Prostate gland (tissue), 2 donors: ENCODE data around the gene ALDH1A2. TPM values are rescaled to one million over a fixed set of nuclear protein-coding genes. Genes with fewer than 3 reads are reported as not detected.

Experiments
- DNase-seq: peaks from one replicate; pipeline ENCODE4 v3.0.0-alpha.2; 2019; ENCODE audit warnings: low spot score
- H3K27ac ChIP-seq, 2 donors: fragments of 200-600 bp; sonication (generic); 2 replicates each; pipeline ENCODE4 v1.5.1; 2017 to 2019
- H3K27me3 ChIP-seq: fragments of 200-600 bp; sonication (generic); replicated peaks from 2 replicates; pipeline ENCODE4 v1.5.1; 2019; ENCODE audit not compliant: insufficient read depth
- H3K36me3 ChIP-seq, 2 donors: fragments of 200-600 bp; sonication (generic); 1 replicate in 1 of 2; 2 replicates in 1 of 2; pipeline versions ENCODE4 v1.5.1 to v1.8.1; 2017 to 2019
- H3K4me1 ChIP-seq: fragments of 200-600 bp; sonication (generic); replicated peaks from 2 replicates; pipeline ENCODE4 v1.5.1; 2019
- H3K4me3 ChIP-seq, 2 donors: fragments of 200-600 bp; sonication (generic); 2 replicates each; pipeline ENCODE4 v1.5.1; 2017 to 2019
- H3K9me3 ChIP-seq: fragments of 200-600 bp; sonication (generic); 2 replicates; pipeline ENCODE4 v1.5.1; 2017
- POLR2A ChIP-seq: fragments of 450-650 bp; IDR thresholded peaks from one replicate; pipeline ENCODE4 v1.6.1; 2016; ENCODE audit warnings: antibody characterized with exemption, mild to moderate bottlenecking
- POLR2AphosphoS5 ChIP-seq: sonication (generic); formaldehyde crosslinking; IDR thresholded peaks from one replicate; pipeline ENCODE4 v1.6.1; 2017; ENCODE audit warnings: antibody characterized with exemption
- WGBS: methylation state at CpG from one replicate; pipeline ENCODE4 v1.1.5; 2018; 5-methylcytosine and 5-hydroxymethylcytosine counted together
- intact Hi-C: fragments of 100-400 bp; cut with DNase I; formaldehyde crosslinking; loops from one replicate; pipeline ENCODE4 v1.14.2; 2022
- total RNA-seq, 2 donors: library from RNA; depleted of rRNA; stranded (reverse); fragments of >200 nt; gene quantifications; one replicate each; pipeline ENCODE4 v1.1.0, GENCODE V29; 2016
- TF ChIP-seq, protein P1 (sequence below), 4 experiments: fragments of 200-600 bp in 2 of 4; fragments of 450-650 bp in 2 of 4; sonication (generic) in 2 of 4; IDR thresholded peaks; 1 replicate in 3 of 4; 2 replicates in 1 of 4; pipeline ENCODE4 v1.5.1; 2016 to 2019; ENCODE audit warnings: antibody characterized with exemption in 4 of 4, mild to moderate bottlenecking in 2 of 4, moderate library complexity in 2 of 4

The ALDH1A2 gene
- total RNA-seq, 2 donors from 2014 or later, result 8.2 to 65.0 TPM

DNA sequence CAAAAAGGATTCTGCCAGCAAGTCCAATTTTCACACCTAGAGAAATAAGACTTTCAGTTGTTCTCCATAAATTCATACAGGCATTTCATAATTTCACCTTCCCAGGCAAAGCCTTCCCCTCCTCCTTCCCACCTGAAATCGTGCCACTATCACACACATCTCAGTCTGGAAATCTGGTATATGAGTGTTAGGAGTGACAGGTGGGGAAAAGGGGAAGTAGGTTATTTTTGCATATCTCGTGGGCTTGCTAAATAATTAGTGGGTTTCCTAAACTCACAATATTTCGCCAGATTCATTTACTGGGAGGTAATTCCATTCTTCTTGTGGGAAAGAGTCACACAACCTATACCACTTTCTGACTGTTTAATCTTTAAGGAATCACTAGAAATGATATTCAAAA is 7.4 kb downstream of the ALDH1A2 start:
- H3K9me3 ChIP-seq, result no peaks in the 10 kb centered on the region
- intact Hi-C loops, result no loop called here
- no peak overlapping the region for H3K27ac ChIP-seq
- no peak for TF ChIP-seq POLR2AphosphoS5
- TF ChIP-seq, protein P1, sequence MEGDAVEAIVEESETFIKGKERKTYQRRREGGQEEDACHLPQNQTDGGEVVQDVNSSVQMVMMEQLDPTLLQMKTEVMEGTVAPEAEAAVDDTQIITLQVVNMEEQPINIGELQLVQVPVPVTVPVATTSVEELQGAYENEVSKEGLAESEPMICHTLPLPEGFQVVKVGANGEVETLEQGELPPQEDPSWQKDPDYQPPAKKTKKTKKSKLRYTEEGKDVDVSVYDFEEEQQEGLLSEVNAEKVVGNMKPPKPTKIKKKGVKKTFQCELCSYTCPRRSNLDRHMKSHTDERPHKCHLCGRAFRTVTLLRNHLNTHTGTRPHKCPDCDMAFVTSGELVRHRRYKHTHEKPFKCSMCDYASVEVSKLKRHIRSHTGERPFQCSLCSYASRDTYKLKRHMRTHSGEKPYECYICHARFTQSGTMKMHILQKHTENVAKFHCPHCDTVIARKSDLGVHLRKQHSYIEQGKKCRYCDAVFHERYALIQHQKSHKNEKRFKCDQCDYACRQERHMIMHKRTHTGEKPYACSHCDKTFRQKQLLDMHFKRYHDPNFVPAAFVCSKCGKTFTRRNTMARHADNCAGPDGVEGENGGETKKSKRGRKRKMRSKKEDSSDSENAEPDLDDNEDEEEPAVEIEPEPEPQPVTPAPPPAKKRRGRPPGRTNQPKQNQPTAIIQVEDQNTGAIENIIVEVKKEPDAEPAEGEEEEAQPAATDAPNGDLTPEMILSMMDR (IDR thresholded peaks at IDR 0.05), result no peak
- TF ChIP-seq POLR2A, result no peak
- H3K4me1 ChIP-seq, result no peaks in the 10 kb centered on the region
- H3K27me3 ChIP-seq, result no peaks in the 10 kb centered on the region
- H3K4me3 ChIP-seq, result no peak overlapping the region
- no peaks in the 10 kb centered on the region for H3K36me3 ChIP-seq
- DNase-seq, result no peak
- 72% methylated on average over 3 of the region's 3 CpGs for WGBS

DNA sequence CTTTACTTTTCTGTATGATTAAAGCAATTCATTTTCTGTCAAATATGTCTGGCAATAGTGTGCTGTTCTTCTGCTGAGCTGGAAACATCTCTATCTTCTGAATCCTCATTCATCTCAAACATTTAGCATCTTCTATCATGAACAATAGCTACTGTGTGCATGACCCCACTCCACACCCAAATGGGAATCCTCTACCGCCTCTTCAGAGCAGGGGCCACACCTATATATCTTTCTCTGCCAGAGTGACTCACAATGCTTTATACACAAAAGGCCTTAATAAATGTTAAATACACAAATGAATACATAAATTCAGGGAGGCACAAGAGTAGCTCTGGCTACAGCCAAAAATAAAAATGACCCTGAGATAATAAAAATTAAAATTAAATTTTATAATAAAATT is 8.0 kb downstream of the ALDH1A2 start:
- Histone ChIP-seq H3K9me3 (no peaks in the 10 kb centered on the region), H3K27ac (no peak overlapping the region), H3K27me3 (no peaks in the 10 kb centered on the region), H3K4me1 (no peaks in the 10 kb centered on the region), H3K36me3 (no peaks in the 10 kb centered on the region), H3K4me3 (no peak overlapping the region)
- DNase-seq, result no peak
- intact Hi-C loops, result no loop called here
- TF ChIP-seq, protein P1 (IDR thresholded peaks at IDR 0.05), result no peak
- TF ChIP-seq POLR2A (no peak), POLR2AphosphoS5 (no peak)
- 19% methylated on average over 1 of the region's 1 CpG for WGBS

DNA sequence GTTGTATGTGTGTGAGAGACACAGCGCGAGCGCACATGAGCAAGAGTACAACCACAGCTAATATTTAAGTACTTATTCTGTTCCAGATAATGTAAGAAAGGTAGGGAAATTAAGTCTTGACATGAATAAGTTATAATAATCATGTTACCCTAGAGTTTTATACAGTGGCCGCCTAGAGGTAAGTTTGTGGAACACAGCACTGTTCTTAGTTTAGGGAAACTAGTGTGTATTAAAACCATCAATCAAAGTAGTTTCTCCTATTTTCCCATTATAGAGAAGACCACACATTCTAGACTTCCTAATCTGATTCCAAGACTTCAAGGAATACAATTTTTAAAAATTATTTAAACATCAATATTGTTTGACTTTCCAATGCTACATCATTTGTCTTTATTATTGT is 9.5 kb downstream of the ALDH1A2 start:
- intact Hi-C loops, result no loop called here
- WGBS, result 92% methylated on average over 4 of the region's 4 CpGs

DNA sequence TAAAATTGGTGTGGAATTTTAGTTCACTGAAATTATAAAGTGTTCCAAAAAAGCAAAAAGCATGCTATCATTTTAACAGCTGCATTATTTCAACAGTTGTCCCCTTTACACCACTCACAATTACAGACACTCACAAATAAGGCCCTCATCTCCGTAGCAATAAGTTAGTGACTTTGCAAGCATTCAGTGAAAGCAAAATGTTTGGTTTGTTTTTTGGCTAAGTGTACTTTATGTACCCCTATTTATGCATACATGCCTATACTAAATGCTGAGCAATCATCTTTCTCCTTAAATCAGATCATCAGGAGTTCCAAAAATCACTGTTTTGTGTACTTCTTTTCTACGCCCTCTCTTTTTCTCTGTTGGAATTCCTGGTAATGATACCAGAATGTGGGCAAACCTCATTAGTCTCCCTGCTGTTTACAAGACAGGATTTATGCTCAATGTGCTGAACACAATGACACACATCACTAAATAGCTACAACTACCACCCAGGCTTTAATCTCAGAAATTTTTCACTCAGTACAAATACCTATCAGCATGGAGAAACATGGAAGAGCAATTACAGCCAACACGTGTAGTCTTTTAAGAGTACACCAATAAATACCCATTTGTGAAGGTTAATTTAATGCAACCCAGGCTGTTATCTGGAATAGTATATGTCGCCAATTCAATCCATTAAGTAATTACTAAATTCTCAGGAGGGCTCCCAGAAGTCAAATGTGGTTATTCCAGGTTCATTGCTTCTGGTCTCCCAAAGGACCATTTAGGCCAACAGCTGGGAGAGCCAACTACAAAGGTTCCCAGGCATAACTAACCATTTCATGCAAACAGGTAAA is 12.0 kb downstream of the ALDH1A2 start:
- no peak overlapping the region for H3K4me3 ChIP-seq
- H3K9me3 ChIP-seq, result no peaks in the 10 kb centered on the region
- 81% methylated on average over 4 of the region's 4 CpGs for WGBS
- no peaks in the 10 kb centered on the region for H3K36me3 ChIP-seq
- intact Hi-C loops, result no loop called here
- no peak for DNase-seq
- no peak overlapping the region for H3K27ac ChIP-seq
- H3K27me3 ChIP-seq, result no peaks in the 10 kb centered on the region
- TF ChIP-seq POLR2A, result no peak
- TF ChIP-seq, protein P1 (IDR thresholded peaks at IDR 0.05), result no peak
- TF ChIP-seq POLR2AphosphoS5, result no peak
- H3K4me1 ChIP-seq, result no peaks in the 10 kb centered on the region

More for the DNA sequence above, 9.5 kb downstream of the ALDH1A2 start:
- DNase-seq, result no peak
- Histone ChIP-seq H3K27me3 (no peaks in the 10 kb centered on the region), H3K27ac (no peak overlapping the region), H3K4me3 (no peak overlapping the region), H3K9me3 (no peaks in the 10 kb centered on the region), H3K4me1 (no peaks in the 10 kb centered on the region), H3K36me3 (no peaks in the 10 kb centered on the region)
- TF ChIP-seq POLR2A, result no peak
- TF ChIP-seq, protein P1 (IDR thresholded peaks at IDR 0.05), result no peak
- TF ChIP-seq POLR2AphosphoS5, result no peak

DNA sequence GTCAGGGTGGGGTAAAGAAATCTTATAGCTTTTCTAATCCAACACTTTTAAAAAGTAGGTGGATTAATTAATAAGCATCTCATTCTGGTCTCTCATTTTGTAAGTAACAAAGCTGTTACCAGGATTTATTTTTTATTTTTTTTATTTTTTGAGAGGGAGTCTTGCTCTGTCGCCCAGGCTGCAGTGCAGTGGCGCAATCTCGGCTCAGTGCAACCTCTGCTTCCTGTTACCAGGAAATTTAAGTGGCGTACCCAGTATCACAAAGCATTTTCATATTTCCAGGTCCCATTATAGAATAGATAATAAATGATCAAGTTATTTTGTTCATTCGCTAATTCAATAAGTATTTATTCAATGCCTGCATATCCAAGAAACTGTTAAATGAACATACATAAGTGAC is 13.2 kb downstream of the ALDH1A2 start:
- intact Hi-C loops, result no loop called here
- TF ChIP-seq POLR2AphosphoS5 (no peak), POLR2A (no peak)
- TF ChIP-seq, protein P1 (IDR thresholded peaks at IDR 0.05), result no peak
- H3K27me3 ChIP-seq, result no peaks in the 10 kb centered on the region
- H3K9me3 ChIP-seq, result no peaks in the 10 kb centered on the region
- WGBS, result 98% methylated on average over 5 of the region's 5 CpGs
- DNase-seq, result no peak
- no peaks in the 10 kb centered on the region for H3K36me3 ChIP-seq
- H3K4me3 ChIP-seq, result no peak overlapping the region
- H3K27ac ChIP-seq, result no peak overlapping the region
- H3K4me1 ChIP-seq, result no peaks in the 10 kb centered on the region
